ENCODE measurements around the gene ALOX5. TPM values are rescaled to one million over a fixed set of nuclear protein-coding genes. Genes with fewer than 3 reads are reported as not detected.

Gene ALOX5
- total RNA-seq (2014; rRNA removed; shearing (Covaris generic)) (5.4 and 5.7 TPM in 2 replicates), polyA plus RNA-seq (2016; fragmentation: Nextera tagmentation; extraction: Ambion mirVana) (2.8 and 3.7 TPM in 2 replicates)
- long read RNA-seq, partial matches to known transcripts, result 1 of 1 reads
- long read RNA-seq, other reads (novel, unspliced or antisense), result 0 of 1 reads

GRCh38 chr10:45373576-45374349 is at the start of gene ALOX5:
Gene ALOX5, plus strand, starts transcription at chr10:45374216. Its CDS starts 64 bp downstream, at chr10:45374280.
- peak within 1 kb of the TSS; percentile 77 for H3K4me3 Mint-ChIP-seq
- H3K4me3 ChIP-seq, result peak within 1 kb of the TSS; percentile 78
- H2AFZ ChIP-seq, result peak within 1 kb of the TSS; percentile 99
- no peak within 1 kb of the TSS for H3K27ac Mint-ChIP-seq
- peaks cover 57% of the 10 kb centered on the region for H3K27me3 ChIP-seq (ENCODE audit: insufficient read depth)
- H3K27me3 Mint-ChIP-seq (ENCODE audit: insufficient read depth, low read depth, poor library complexity), result peaks cover 36% of the 10 kb centered on the region
- H3K4me1 Mint-ChIP-seq, result peaks cover 27% of the 10 kb centered on the region
- no peaks in the 10 kb centered on the region for H4K20me1 ChIP-seq (replicated peaks; ENCODE audit: insufficient read depth)
- no peaks in the 10 kb centered on the region for H3K79me2 ChIP-seq (replicated peaks; ENCODE audit: insufficient read depth)
- DNase-seq (ENCODE audit: low spot score), result peak; percentile 81
- no peaks in the 10 kb centered on the region; the same call in 2 of the 3 replicates for H3K36me3 Mint-ChIP-seq (ENCODE audit: low read depth)
- H3K9me3 Mint-ChIP-seq, result peaks cover 4% of the 10 kb centered on the region; the same call in 2 of the 3 replicates
- 0 out of 2 replicates have a peak, but pooled peaks cover 2% of the 10 kb centered on the region for H3F3A ChIP-seq (replicated peaks; ENCODE audit: low read depth)
- peak within 1 kb of the TSS; percentile 96 for H3K4me2 ChIP-seq
- H3K27ac ChIP-seq (ENCODE audit: low read depth), result no peak within 1 kb of the TSS
- no peak for TF ChIP-seq ZNF114 (CRISPR knock-in tag; IDR thresholded peaks at IDR 0.05)
- TF ChIP-seq STAT1 (IDR thresholded peaks at IDR 0.05; ENCODE audit: unreplicated experiment), result no peak
- no peak for TF ChIP-seq JUNB (IDR thresholded peaks at IDR 0.05; ENCODE audit: unreplicated experiment)
- TF ChIP-seq ZNF462 (CRISPR knock-in tag; IDR thresholded peaks at IDR 0.05), result no peak
- TF ChIP-seq EZH2 (IDR thresholded peaks at IDR 0.05; ENCODE audit: low read depth, unreplicated experiment), result peak; percentile 38
- no peak; the same call in none of the 2 replicates for TF ChIP-seq POLR2AphosphoS5 (IDR thresholded peaks at IDR 0.05; ENCODE audit: low read depth)
- TF ChIP-seq, protein P1, sequence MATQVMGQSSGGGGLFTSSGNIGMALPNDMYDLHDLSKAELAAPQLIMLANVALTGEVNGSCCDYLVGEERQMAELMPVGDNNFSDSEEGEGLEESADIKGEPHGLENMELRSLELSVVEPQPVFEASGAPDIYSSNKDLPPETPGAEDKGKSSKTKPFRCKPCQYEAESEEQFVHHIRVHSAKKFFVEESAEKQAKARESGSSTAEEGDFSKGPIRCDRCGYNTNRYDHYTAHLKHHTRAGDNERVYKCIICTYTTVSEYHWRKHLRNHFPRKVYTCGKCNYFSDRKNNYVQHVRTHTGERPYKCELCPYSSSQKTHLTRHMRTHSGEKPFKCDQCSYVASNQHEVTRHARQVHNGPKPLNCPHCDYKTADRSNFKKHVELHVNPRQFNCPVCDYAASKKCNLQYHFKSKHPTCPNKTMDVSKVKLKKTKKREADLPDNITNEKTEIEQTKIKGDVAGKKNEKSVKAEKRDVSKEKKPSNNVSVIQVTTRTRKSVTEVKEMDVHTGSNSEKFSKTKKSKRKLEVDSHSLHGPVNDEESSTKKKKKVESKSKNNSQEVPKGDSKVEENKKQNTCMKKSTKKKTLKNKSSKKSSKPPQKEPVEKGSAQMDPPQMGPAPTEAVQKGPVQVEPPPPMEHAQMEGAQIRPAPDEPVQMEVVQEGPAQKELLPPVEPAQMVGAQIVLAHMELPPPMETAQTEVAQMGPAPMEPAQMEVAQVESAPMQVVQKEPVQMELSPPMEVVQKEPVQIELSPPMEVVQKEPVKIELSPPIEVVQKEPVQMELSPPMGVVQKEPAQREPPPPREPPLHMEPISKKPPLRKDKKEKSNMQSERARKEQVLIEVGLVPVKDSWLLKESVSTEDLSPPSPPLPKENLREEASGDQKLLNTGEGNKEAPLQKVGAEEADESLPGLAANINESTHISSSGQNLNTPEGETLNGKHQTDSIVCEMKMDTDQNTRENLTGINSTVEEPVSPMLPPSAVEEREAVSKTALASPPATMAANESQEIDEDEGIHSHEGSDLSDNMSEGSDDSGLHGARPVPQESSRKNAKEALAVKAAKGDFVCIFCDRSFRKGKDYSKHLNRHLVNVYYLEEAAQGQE (IDR thresholded peaks at IDR 0.05; ENCODE audit: unreplicated experiment), result no peak
- H3K36me3 ChIP-seq (ENCODE audit: insufficient read depth), result no peaks in the 10 kb centered on the region
- H3K9me2 ChIP-seq (ENCODE audit: insufficient read depth), result no peaks in the 10 kb centered on the region
- peak; percentile 81 for ATAC-seq
- H3K4me1 ChIP-seq (ENCODE audit: insufficient read depth), result peaks cover 4% of the 10 kb centered on the region; the same call in 1 of the 2 replicates

Data from GM23338 (cell line).